Loucy (cell line): ENCODE measurements around the gene EXOC2.

Experiments used
- H2AFZ ChIP-seq: fragments of 200-600 bp; sonication (generic); 2 replicates; pipeline ENCODE4 v1.6.0; 2016; ENCODE audit warnings: antibody characterized with exemption, mild to moderate bottlenecking, low read length, moderate library complexity
- H3F3A ChIP-seq: fragments of 200-600 bp; 2 replicates; pipeline ENCODE4 v1.6.0; 2016; ENCODE audit warnings: antibody characterized with exemption, low read depth, mild to moderate bottlenecking
- H3K27me3 ChIP-seq: fragments of 200-600 bp; sonication (generic); 2 replicates; pipeline ENCODE4 v1.6.1; 2014; ENCODE audit warnings: low read length, mild to moderate bottlenecking; ENCODE audit not compliant: insufficient read depth, poor library complexity, severe bottlenecking
- H3K36me3 ChIP-seq: fragments of 200-600 bp; sonication (generic); 2 replicates; pipeline ENCODE4 v1.6.1; 2016; ENCODE audit warnings: low read length; ENCODE audit not compliant: insufficient read depth
- H3K4me1 ChIP-seq: fragments of 200-600 bp; sonication (generic); 2 replicates; pipeline ENCODE4 v1.5.1; 2014; ENCODE audit warnings: low read length, mild to moderate bottlenecking; ENCODE audit not compliant: insufficient read depth, poor library complexity, severe bottlenecking
- H3K4me2 ChIP-seq: fragments of 200-600 bp; sonication (generic); 2 replicates; pipeline ENCODE4 v1.6.0; 2014; ENCODE audit warnings: antibody characterized with exemption, low read length, low read depth, mild to moderate bottlenecking; ENCODE audit not compliant: poor library complexity, severe bottlenecking
- H3K4me3 ChIP-seq: fragments of 200-600 bp; sonication (generic); 2 replicates; pipeline ENCODE4 v1.5.1; 2014; ENCODE audit warnings: low read length, mild to moderate bottlenecking, mixed read lengths; ENCODE audit not compliant: poor library complexity, severe bottlenecking
- H3K79me2 ChIP-seq: fragments of 200-600 bp; sonication (generic); 2 replicates; pipeline ENCODE4 v1.6.1; 2014; ENCODE audit warnings: low read length; ENCODE audit not compliant: insufficient read depth
- H3K9ac ChIP-seq: fragments of 200-600 bp; sonication (generic); 2 replicates; pipeline ENCODE4 v1.6.0; 2014; ENCODE audit warnings: mild to moderate bottlenecking, low read depth, low read length, moderate library complexity; ENCODE audit not compliant: poor library complexity, severe bottlenecking
- H3K9me2 ChIP-seq: fragments of 200-600 bp; sonication (generic); replicated peaks from 2 replicates; pipeline ENCODE4 v1.6.1; 2016; ENCODE audit warnings: low read depth, low read length, mixed read lengths
- H3K9me3 ChIP-seq: fragments of 200-600 bp; sonication (generic); 2 replicates; pipeline ENCODE4 v1.6.1; 2014; ENCODE audit warnings: mild to moderate bottlenecking, antibody characterized with exemption, low read length, low read depth; ENCODE audit not compliant: insufficient read depth
- H4K20me1 ChIP-seq: fragments of 200-600 bp; sonication (generic); 2 replicates; pipeline ENCODE4 v1.6.0; 2014; ENCODE audit warnings: antibody characterized with exemption, low read length, mild to moderate bottlenecking; ENCODE audit not compliant: insufficient read depth, poor library complexity, severe bottlenecking
- CTCF ChIP-seq: fragments of 200-600 bp; sonication (generic); conservative IDR thresholded peaks from 2 replicates; pipeline ENCODE4 v1.5.1; 2014; ENCODE audit warnings: mild to moderate bottlenecking, antibody characterized with exemption, low read length
- EZH2phosphoT487 ChIP-seq: fragments of 200-600 bp; IDR thresholded peaks from 2 replicates; pipeline ENCODE4 v1.6.1; 2018; ENCODE audit warnings: antibody characterized with exemption, mild to moderate bottlenecking, moderate library complexity, borderline replicate concordance

EXOC2 gene

DNA sequence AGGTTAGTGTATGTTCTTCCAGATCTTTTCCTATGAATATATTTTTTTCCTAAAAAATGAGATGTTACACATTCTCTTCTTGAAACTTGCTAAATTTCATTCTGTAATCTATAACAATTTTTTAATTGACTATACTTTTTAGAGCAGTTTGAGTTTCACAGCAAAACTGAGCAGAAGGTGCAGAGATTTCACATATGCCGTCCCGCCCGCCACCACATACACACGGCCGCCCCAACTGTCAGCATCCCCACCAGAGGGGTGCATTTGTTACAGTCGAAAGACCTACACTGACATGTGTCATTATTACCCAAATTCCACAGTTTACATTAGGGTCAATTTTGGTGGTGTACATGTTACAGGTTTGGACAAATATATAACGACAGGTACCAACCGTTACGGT is 184.9 kb downstream of the EXOC2 start:
- H3K4me1 ChIP-seq, result peaks cover 51% of the 10 kb centered on the region
- H3F3A ChIP-seq, result peaks cover 3% of the 10 kb centered on the region; the same call in 1 of the 2 replicates
- no peak overlapping the region for H2AFZ ChIP-seq
- H4K20me1 ChIP-seq, result no peaks in the 10 kb centered on the region
- no peaks in the 10 kb centered on the region for H3K9me3 ChIP-seq
- no peaks in the 10 kb centered on the region for H3K79me2 ChIP-seq
- no peaks in the 10 kb centered on the region for H3K27me3 ChIP-seq
- no peak for TF ChIP-seq EZH2phosphoT487
- no peak for TF ChIP-seq CTCF
- H3K4me2 ChIP-seq, result no peak overlapping the region
- H3K4me3 ChIP-seq, result no peak overlapping the region
- no peaks in the 10 kb centered on the region for H3K9me2 ChIP-seq
- H3K9ac ChIP-seq, result no peak overlapping the region
- no peaks in the 10 kb centered on the region for H3K36me3 ChIP-seq

DNA sequence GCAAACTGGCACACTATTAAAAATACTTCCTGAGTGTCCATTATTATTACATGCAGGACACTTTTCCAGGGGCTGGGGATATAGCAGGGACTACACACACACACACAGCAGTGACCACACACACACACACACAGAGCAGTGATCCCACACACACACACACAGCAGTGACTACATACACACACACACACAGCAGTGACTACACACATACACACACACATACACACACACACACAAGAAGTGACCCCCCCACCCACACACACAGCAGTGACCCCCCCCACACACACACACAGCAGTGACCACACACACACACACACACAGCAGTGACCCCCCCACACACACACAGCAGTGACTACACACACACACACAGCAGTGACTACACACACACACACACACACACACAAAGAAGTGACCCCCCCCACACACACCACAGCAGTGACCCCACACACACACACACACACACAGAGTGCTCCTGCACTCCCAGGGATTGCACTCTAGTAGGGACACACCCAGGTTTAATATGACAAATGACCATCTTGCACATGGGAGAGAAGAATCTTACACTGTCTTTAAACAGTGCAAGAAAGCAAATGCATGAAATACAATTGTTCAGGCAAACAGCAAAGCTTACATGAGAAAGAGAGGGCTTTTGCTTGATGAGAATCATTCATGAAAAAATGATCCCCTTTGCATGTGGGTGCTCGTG is 185.9 kb downstream of the EXOC2 start:
- no peak overlapping the region for H3K4me2 ChIP-seq
- no peak overlapping the region for H2AFZ ChIP-seq
- H3F3A ChIP-seq, result peaks cover 3% of the 10 kb centered on the region; the same call in 1 of the 2 replicates
- no peaks in the 10 kb centered on the region for H3K9me2 ChIP-seq
- H3K9me3 ChIP-seq, result no peaks in the 10 kb centered on the region
- H3K9ac ChIP-seq, result no peak overlapping the region
- peaks cover 57% of the 10 kb centered on the region for H3K4me1 ChIP-seq
- H3K36me3 ChIP-seq, result no peaks in the 10 kb centered on the region
- H3K79me2 ChIP-seq, result no peaks in the 10 kb centered on the region
- TF ChIP-seq CTCF (no peak), EZH2phosphoT487 (no peak)
- H3K27me3 ChIP-seq, result no peaks in the 10 kb centered on the region
- H4K20me1 ChIP-seq, result no peaks in the 10 kb centered on the region
- H3K4me3 ChIP-seq, result no peak overlapping the region

GRCh38 chr6:506508-506907 is 186.4 kb downstream of the EXOC2 start:
- H3K27me3 ChIP-seq, result no peaks in the 10 kb centered on the region
- no peak overlapping the region for H2AFZ ChIP-seq
- TF ChIP-seq CTCF (no peak), EZH2phosphoT487 (no peak)
- H3K4me1 ChIP-seq, result peaks cover 57% of the 10 kb centered on the region
- H3K9me3 ChIP-seq, result no peaks in the 10 kb centered on the region
- H3F3A ChIP-seq, result peaks cover 3% of the 10 kb centered on the region; the same call in 1 of the 2 replicates
- H3K9me2 ChIP-seq, result no peaks in the 10 kb centered on the region
- H3K4me2 ChIP-seq, result no peak overlapping the region
- H3K4me3 ChIP-seq, result no peak overlapping the region
- no peaks in the 10 kb centered on the region for H3K79me2 ChIP-seq
- H3K9ac ChIP-seq, result no peak overlapping the region
- H3K36me3 ChIP-seq, result no peaks in the 10 kb centered on the region
- no peaks in the 10 kb centered on the region for H4K20me1 ChIP-seq
